PFSK-1 (cell line): Measurements from ENCODE around the gene GLP1R.
A peak's percentile ranks its signal among the peaks of the same experiment; 100 is the strongest.

Experiments used
- FOXP2 ChIP-seq: optimal IDR thresholded peaks from 2 replicates; pipeline ENCODE3; 2011; ENCODE audit warnings: borderline replicate concordance, control low read depth, inconsistent platforms; ENCODE audit not compliant: insufficient read depth; ENCODE audit errors: extremely low read length, extremely low read depth
- POLR2AphosphoS5 ChIP-seq: IDR thresholded peaks from 2 replicates; pipeline ENCODE4 v1.6.1; 2012; ENCODE audit warnings: low read depth, mild to moderate bottlenecking, control low read depth, low read length, moderate library complexity
- REST ChIP-seq, 2 experiments: IDR thresholded peaks; 2 replicates each; pipeline versions ENCODE4 v1.6.1 to v1.8.0; 2011 to 2012; ENCODE audit warnings: low read depth in 2 of 2, low read length in 2 of 2, control low read depth in 1 of 2, inconsistent platforms in 1 of 2, mild to moderate bottlenecking in 1 of 2, moderate library complexity in 1 of 2; ENCODE audit not compliant: insufficient read depth in 1 of 2
- SIN3A ChIP-seq: IDR thresholded peaks from 2 replicates; pipeline ENCODE4 v1.6.1; 2012; ENCODE audit warnings: mild to moderate bottlenecking, low read length, moderate library complexity, borderline replicate concordance; ENCODE audit not compliant: insufficient read depth
- TAF1 ChIP-seq: IDR thresholded peaks from 2 replicates; pipeline ENCODE4 v1.6.1; 2012; ENCODE audit warnings: low read length, control low read depth, borderline replicate concordance; ENCODE audit not compliant: insufficient read depth

The GLP1R gene

GRCh38 chr6:39114704-39115599, 66.4 kb downstream of the GLP1R start, which contains the start of gene SAYSD1:
TSS of gene SAYSD1 (minus strand) at chr6:39115186. CDS start at chr6:39115089, 97 bp downstream.
- TF ChIP-seq FOXP2, result peak; percentile 52
- TF ChIP-seq TAF1, result no peak
- TF ChIP-seq POLR2AphosphoS5, result peak; percentile 62; the same call in 1 of the 2 replicates
- TF ChIP-seq REST (IDR thresholded peaks at IDR 0.05; ENCODE audit: insufficient read depth in 1 of 2, low read depth in 2 of 2, low read length in 2 of 2), result no peak
- TF ChIP-seq SIN3A, result no peak

- no peak for TF ChIP-seq SIN3A
- no peak for TF ChIP-seq REST (IDR thresholded peaks at IDR 0.05; ENCODE audit: insufficient read depth in 1 of 2, low read depth in 2 of 2, low read length in 2 of 2)
- TF ChIP-seq FOXP2, result no peak
- TF ChIP-seq POLR2AphosphoS5, result no peak
- no peak for TF ChIP-seq TAF1
Observed at GRCh38 chr6:39118921-39119320, 70.3 kb downstream of the GLP1R start.

- no peak for TF ChIP-seq FOXP2
- TF ChIP-seq REST (IDR thresholded peaks at IDR 0.05; ENCODE audit: insufficient read depth in 1 of 2, low read depth in 2 of 2, low read length in 2 of 2), result no peak
- no peak for TF ChIP-seq TAF1
Observed at GRCh38 chr6:39124114-39124513, 75.5 kb downstream of the GLP1R start.

GRCh38 chr6:39128106-39128505, 79.5 kb downstream of the GLP1R start:
- TF ChIP-seq TAF1 (no peak), SIN3A (no peak), FOXP2 (no peak), POLR2AphosphoS5 (no peak), REST (IDR thresholded peaks at IDR 0.05; ENCODE audit: insufficient read depth in 1 of 2, low read depth in 2 of 2, low read length in 2 of 2) (no peak)
